GM18951 (cell line): ENCODE data around the gene MED1.
"Not testable (repeated sequence)": the region's sequence is repeated elsewhere in the genome, so short reads cannot be mapped to it uniquely, and the experiment has no call there.

Source experiments
- POLR2A ChIP-seq: IDR thresholded peaks from 4 replicates; pipeline ENCODE4 v1.6.1; 2011; ENCODE audit warnings: mild to moderate bottlenecking; ENCODE audit not compliant: insufficient read length, insufficient read depth; ENCODE audit errors: extremely low read depth
- in situ Hi-C: fragments of 300-500 bp; cut with MboI; formaldehyde crosslinking; loops from one replicate; pipeline ENCODE4 v1.12.0; 2022; ENCODE audit warnings: low sequenced_read_pairs, mixed read lengths, inconsistent platforms; ENCODE audit not compliant: unreplicated experiment

MED1 gene

GRCh38 chr17:39462631-39463375 lies 11.7 kb upstream of the MED1 start:
- no peak for TF ChIP-seq POLR2A
- in situ Hi-C loops = no loop called here

- in situ Hi-C loops = no loop called here
- TF ChIP-seq POLR2A = no peak
These were observed 11.0 kb upstream of the MED1 start for GRCh38 chr17:39461926-39462569.

DNA sequence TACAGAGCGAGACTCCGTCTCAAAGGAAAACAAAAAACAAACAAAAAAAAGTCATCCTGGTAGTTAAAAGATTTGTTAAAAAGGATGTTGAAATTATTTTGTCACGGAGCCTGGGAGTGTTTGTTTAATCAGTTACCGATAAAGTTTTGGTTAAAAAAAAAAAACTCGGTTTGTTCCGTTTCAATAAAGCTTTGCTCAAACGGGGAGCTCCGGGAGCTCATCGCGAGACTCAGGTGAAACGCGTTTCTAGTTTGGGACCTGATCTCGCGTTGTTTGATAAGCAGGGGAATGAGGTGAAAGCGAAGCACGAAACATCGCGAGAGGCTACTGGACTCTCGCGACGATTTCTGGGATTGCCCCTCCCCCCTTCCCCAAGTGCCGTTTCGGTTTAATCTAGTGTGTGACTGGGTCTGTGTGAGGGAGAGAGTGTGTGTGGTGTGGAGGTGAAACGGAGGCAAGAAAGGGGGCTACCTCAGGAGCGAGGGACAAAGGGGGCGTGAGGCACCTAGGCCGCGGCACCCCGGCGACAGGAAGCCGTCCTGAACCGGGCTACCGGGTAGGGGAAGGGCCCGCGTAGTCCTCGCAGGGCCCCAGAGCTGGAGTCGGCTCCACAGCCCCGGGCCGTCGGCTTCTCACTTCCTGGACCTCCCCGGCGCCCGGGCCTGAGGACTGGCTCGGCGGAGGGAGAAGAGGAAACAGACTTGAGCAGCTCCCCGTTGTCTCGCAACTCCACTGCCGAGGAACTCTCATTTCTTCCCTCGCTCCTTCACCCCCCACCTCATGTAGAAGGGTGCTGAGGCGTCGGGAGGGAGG lies 10.3 kb upstream of the MED1 start, which contains the start of gene CDK12:
CDK12 (plus strand) TSS at position 374 of the 813 bp plus-strand sequence. CDS start 586 bp downstream, outside the sequence.
- TF ChIP-seq POLR2A = peak; percentile 95
- in situ Hi-C loops = no loop called here

GRCh38 chr17:39455919-39456318 lies 4.9 kb upstream of the MED1 start:
- no peak for TF ChIP-seq POLR2A
- in situ Hi-C loops = no loop called here

DNA sequence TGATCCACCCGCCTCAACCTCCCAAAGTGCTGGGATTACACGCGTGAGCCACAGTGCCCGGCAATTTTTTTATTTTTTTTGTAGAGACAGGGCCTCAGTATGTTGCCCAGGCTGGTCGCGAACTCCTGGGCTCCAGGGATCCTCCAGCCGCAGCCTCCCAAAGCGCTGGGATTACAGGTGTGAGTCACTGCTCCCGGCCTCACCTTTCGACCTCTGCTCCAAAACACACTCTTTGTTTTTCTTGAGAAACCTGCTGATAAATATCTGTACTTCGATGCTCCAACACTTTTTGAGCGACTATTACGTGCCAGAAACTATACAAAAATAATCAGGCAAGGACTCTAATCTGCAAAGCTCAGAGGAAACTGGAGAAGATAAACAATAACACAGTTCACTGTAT lies 1.0 kb downstream of the MED1 start:
- in situ Hi-C loops = no loop called here
- TF ChIP-seq POLR2A = no peak

DNA sequence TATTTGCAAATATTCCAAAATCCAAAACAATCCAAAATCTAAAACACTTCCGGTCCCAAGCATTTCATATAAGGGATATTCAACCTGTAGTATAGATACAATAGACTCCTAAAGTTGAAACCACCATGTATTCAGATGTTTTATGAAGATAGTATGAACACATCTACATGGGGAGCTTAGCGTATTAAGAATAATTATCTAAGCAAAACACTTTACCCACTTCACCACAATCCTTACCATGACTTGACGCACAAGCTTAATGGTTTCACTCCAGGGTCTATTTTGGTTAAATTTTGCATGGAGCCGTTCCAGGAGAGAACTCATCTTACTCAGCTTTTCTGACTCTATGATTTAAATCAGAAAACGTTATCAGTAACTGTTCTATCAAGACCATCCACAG lies 3.5 kb downstream of the MED1 start:
- in situ Hi-C loops = no loop called here
- no peak for TF ChIP-seq POLR2A

DNA sequence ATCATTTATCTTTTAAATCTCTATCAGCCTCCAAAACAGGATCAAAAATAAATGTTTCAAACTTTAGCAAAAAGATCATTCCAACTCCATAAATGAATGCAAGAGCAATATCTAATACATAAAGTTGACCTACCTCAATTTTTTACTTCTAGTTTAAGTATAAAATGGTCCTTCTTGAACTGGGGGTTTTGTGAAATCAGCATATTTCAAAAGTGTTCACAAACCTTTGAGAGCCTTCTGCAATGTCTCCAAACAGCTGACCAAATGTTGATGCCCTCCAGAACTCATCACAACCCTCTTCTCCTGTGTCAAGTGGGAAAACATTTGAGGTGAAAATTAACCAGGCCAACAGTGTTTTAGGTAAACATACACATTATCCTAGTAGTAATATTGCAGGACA lies 7.7 kb downstream of the MED1 start:
- in situ Hi-C loops = no loop called here
- no peak for TF ChIP-seq POLR2A

- in situ Hi-C loops = not testable (repeated sequence)
These were observed 11.2 kb downstream of the MED1 start for GRCh38 chr17:39439868-39440267.

GRCh38 chr17:39429600-39429999 lies 21.5 kb downstream of the MED1 start:
- no peak for TF ChIP-seq POLR2A
- in situ Hi-C loops = no loop called here

DNA sequence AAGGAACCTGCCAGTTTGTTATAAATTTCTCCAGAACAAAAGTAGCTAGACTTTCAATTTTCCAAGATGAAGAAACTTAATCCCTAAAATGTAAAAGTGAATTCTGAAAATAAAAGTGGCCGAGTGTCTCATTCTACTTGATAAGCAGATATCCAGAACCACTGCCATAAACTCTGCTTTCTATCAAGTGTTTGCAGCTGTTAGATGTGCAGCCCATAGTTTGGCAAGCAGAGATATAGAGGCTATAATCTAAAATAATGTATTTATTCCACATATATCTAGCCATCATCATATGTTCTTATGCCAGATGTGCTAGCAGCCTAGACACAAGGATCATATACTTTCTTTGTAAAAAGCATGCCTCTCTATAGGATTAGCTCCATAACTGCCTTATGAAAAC lies 34.9 kb downstream of the MED1 start:
- in situ Hi-C loops = no loop called here
- no peak for TF ChIP-seq POLR2A

GRCh38 chr17:39410279-39410678 lies 40.8 kb downstream of the MED1 start:
- in situ Hi-C loops = no loop called here
- no peak for TF ChIP-seq POLR2A

DNA sequence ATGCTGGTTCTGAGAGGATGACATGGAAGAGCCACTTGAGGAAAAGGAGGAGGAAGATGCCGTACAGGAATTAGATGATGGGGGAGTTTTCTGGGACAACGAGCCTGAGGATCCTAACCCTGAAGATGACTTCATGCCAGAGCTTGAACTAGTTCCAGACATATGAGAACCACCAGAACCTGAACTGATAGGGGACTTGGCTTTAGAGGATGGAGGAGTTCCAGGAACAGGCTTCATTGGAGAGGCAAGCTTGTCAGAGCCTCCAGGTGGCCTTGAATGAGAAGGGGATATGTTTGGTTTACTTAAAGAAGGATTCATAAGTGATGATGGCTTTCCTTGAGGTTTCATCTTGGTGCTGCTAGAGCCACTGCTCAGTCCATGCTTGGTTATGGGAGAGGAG lies 42.7 kb downstream of the MED1 start:
- no peak for TF ChIP-seq POLR2A
- in situ Hi-C loops = no loop called here

GRCh38 chr17:39406951-39407350 lies 44.1 kb downstream of the MED1 start:
- in situ Hi-C loops = no loop called here

More at GRCh38 chr17:39406951-39407350, 44.1 kb downstream of the MED1 start:
- no peak for TF ChIP-seq POLR2A
